HG03039 (cell line): ENCODE results near the gene TDRD6.
"Not testable (repeated sequence)": the region's sequence is repeated elsewhere in the genome, so short reads cannot be mapped to it uniquely, and the experiment has no call there.

Source experiments
- ATAC-seq: cut with Tn5 transposase; IDR thresholded peaks from one replicate; pipeline ENCODE4 v1.9.1; 2021; ENCODE audit warnings: mild to moderate bottlenecking, moderate library complexity; ENCODE audit not compliant: unreplicated experiment

The TDRD6 gene

DNA sequence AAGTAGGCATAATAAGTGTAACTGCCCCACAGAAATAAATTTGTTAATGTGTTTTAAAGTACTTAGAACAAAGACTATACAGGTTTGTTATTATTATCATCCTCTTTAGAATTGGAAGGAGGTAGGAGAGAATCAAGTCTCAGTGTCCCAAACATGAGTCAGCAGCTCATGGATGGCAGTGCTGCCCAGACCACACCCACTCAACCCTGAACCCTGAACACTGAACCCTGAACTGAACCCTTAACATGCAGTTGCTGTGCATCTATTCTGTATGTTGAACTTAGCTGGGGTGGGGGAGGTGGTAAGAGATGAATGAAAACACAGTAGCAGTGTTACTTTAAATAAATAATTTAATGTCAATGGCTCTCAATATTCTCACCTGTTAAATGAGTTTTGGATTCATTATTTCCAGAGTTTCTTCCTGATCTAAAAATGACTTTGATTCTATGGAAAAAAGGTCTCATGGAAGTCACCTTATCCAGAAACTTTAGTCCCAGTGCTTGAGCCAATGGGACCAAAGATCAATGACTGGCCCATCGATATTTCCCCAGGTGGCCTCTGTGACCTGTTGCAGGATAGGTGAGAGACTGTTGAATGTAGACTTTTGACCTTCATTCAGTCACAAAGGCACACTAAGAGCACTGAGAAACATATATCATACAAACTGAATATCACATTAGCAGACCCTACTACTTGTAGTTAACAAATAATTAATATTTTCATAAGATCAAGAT lies 55.9 kb downstream of the TDRD6 start:
- ATAC-seq = no peak

DNA sequence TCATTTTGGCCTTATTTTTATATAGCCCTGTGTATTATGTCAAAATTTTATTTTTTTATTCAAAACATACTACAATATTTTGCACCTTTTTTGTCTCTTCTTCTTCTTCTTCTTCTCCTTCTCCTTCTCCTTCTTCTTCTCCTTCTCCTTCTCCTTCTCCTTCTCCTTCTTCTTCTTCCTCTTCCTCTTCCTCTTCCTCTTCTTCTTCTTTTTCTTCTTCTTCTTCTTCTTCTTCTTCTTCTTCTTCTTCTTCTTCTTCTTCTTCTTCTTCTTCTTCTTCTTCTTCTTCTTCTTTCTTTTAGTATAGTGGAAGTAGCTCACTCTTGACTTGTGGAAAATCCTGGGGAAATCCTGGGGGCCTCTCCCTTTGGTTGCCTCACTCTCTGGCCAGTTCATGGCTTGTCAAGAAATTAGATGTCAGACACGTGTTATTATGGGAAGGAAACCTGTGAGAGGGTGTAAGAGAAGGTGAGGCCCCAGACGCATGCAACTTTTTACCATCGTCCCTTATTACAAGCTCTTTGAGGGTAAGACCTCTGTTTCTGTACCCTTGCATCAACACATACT lies 56.6 kb downstream of the TDRD6 start:
- ATAC-seq = not testable (repeated sequence)

DNA sequence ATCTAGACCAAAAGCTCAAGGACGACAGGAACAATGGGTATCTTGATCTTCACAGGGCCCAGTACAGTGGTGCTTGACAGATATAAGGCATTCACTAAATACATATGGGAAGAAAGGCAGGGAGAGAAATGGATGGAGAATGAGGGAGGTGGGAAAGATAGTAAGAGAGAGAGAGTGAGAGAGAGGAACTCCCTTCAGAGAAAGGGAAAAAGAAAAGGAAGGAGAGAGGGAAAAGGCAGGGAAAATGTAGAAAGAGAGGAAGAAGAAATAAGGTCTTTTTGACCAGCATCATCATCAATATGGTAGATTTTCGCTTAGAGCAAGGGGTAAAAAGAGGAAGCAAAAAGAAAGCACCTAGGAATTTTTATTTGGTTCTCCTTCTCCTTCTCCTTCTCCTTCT lies 58.3 kb downstream of the TDRD6 start:
- no peak for ATAC-seq

DNA sequence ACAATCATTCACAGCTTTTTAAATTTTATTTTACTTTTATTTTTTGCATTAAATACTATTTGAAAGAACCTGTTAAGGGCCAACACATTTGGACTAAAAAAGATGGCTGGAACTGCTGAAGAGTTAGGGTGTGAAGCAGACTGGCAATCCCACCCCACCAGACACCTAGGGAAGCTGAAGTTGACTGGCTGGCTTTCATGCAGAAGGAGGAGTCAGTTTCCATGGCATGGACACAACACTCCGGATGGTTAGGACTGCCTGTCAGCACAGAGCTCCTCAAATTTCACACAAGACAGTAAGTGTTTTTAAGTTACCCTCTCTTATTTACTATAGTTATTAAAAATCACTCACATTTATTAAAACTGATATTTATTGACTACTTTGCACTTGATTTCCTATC lies 59.0 kb downstream of the TDRD6 start, which contains the start of gene ANKRD66:
Gene ANKRD66 (plus strand): TSS at position 238 of the 400 bp plus-strand sequence. CDS start 5,016 bp downstream, outside the sequence.
- no peak for ATAC-seq

DNA sequence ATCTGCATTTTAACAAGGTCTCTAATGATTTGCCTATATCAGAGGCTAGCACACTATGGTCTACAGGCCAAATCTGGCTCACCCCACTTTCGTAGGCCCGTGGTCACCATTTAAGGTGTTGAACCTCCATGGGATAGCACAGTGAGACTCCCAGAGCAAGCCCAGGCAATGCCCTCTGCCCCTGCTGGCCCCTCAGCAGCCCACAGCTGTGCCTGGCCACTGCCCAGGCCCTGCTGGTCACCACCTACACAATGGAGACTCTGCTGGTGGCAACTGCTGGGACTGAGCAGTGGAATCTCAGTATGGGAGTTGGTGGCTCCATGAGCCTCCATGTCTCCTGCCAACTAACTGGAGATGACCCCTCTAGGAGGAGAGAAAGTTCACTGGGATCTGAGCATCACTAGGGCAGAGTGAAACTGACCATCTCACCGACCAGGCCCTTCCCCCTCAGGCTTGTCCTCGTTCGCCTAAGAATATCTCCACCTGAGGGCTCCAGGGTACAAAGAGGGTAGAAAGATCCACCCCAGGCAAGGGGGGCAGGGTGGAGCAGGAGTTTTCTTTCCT lies 61.3 kb downstream of the TDRD6 start:
- no peak for ATAC-seq

GRCh38 chr6:46749731-46750130 lies 62.0 kb downstream of the TDRD6 start:
- ATAC-seq = no peak

GRCh38 chr6:46751658-46752057 lies 64.0 kb downstream of the TDRD6 start:
- ATAC-seq = no peak
